IMR-90 (cell line): ENCODE results near the gene TWIST1. TPM values are rescaled to one million over a fixed set of nuclear protein-coding genes. Genes with fewer than 3 reads are reported as not detected.
A peak's percentile ranks its signal among the peaks of the same experiment; 100 is the strongest.

ENCODE experiments used
- ATAC-seq: fragments of 200-7000 bp; cut with Tn5 transposase; 2 replicates; pipeline ENCODE4 v1.9.1; 2020; ENCODE audit warnings: low read depth, mild to moderate bottlenecking, moderate library complexity
- BruUV-seq: library from RNA; stranded (reverse); fragments of 400-500 nt; replicated peaks from 2 replicates; lab custom pipeline; 2021; lab: Mats Ljungman, UMichigan
- CTCF ChIA-PET: fragments of 300-600 bp; formaldehyde crosslinking; extraction: SDS; loops from one replicate; lab custom pipeline; 2021; ENCODE audit warnings: antibody characterized with exemption; lab: Yijun Ruan, JAX
- POLR2A ChIA-PET: fragments of 300-600 bp; sonication (Branson Sonifier 250); formaldehyde crosslinking; loops from one replicate; lab custom pipeline; 2022; ENCODE audit warnings: antibody characterized with exemption; ENCODE audit not compliant: unreplicated experiment; lab: Charles Lee
- DNase-seq: peaks from one replicate; pipeline ENCODE4 v3.0.0; 2013
- H2AFZ ChIP-seq: replicated peaks from 2 replicates; pipeline ENCODE3; 2013; ENCODE audit warnings: low read length, mild to moderate bottlenecking; ENCODE audit not compliant: poor library complexity
- H2AK5ac ChIP-seq: 2 replicates; pipeline ENCODE4 v1.6.1; 2013; ENCODE audit warnings: low read depth, low read length, inconsistent platforms
- H2AK9ac ChIP-seq: replicated peaks from 2 replicates; pipeline ENCODE3; 2013; ENCODE audit warnings: mild to moderate bottlenecking, low read depth, low read length, moderate library complexity; ENCODE audit not compliant: poor library complexity
- H2BK120ac ChIP-seq: 2 replicates; pipeline ENCODE4 v1.6.1; 2013; ENCODE audit warnings: low read depth, low read length, inconsistent platforms
- H2BK15ac ChIP-seq: 3 replicates; pipeline ENCODE4 v1.6.1; 2013; ENCODE audit warnings: low read depth, low read length, inconsistent platforms
- H2BK20ac ChIP-seq: 2 replicates; pipeline ENCODE4 v1.6.1; 2013; ENCODE audit warnings: low read depth, mild to moderate bottlenecking, inconsistent platforms, low read length, moderate library complexity
- H2BK5ac ChIP-seq: 2 replicates; pipeline ENCODE4 v1.6.1; 2013; ENCODE audit warnings: mild to moderate bottlenecking, low read depth, low read length, inconsistent platforms; ENCODE audit not compliant: poor library complexity, severe bottlenecking
- H3K14ac ChIP-seq: replicated peaks from 2 replicates; pipeline ENCODE4 v1.6.1; 2013; ENCODE audit warnings: low read depth, low read length, inconsistent platforms
- H3K18ac ChIP-seq: 2 replicates; pipeline ENCODE4 v1.6.1; 2013; ENCODE audit warnings: low read depth, low read length, control low read depth
- H3K23ac ChIP-seq: 2 replicates; pipeline ENCODE4 v1.6.1; 2013; ENCODE audit warnings: low read depth, low read length, inconsistent platforms
- H3K27ac ChIP-seq: 2 replicates; pipeline ENCODE4 v1.5.1; 2013; ENCODE audit warnings: mild to moderate bottlenecking, control low read depth, low read length; ENCODE audit not compliant: insufficient read depth
- H3K27me3 ChIP-seq: 2 replicates; pipeline ENCODE4 v1.6.1; 2013; ENCODE audit warnings: low read length; ENCODE audit not compliant: control insufficient read depth, insufficient read depth
- H3K36me3 ChIP-seq: 2 replicates; pipeline ENCODE4 v1.6.1; 2013; ENCODE audit warnings: low read length, mixed read lengths; ENCODE audit not compliant: control insufficient read depth, insufficient read depth
- H3K4ac ChIP-seq: 2 replicates; pipeline ENCODE4 v1.6.1; 2013; ENCODE audit warnings: low read depth, low read length, inconsistent platforms
- H3K4me1 ChIP-seq: 2 replicates; pipeline ENCODE4 v1.6.1; 2013; ENCODE audit warnings: low read length, mixed read lengths; ENCODE audit not compliant: control insufficient read depth, insufficient read depth
- H3K4me2 ChIP-seq: 2 replicates; pipeline ENCODE4 v1.6.1; 2013; ENCODE audit warnings: low read depth, mild to moderate bottlenecking, control low read depth, low read length, moderate library complexity
- H3K4me3 ChIP-seq: 2 replicates; pipeline ENCODE4 v1.5.1; 2013; ENCODE audit warnings: low read depth, mild to moderate bottlenecking, control low read depth, low read length, moderate library complexity; ENCODE audit not compliant: insufficient read depth
- H3K56ac ChIP-seq: 2 replicates; pipeline ENCODE4 v1.6.1; 2013; ENCODE audit warnings: low read length, inconsistent platforms; ENCODE audit not compliant: insufficient read depth; ENCODE audit errors: extremely low read depth
- H3K79me1 ChIP-seq, 2 experiments: 2 replicates each; pipeline ENCODE4 v1.6.1; 2013; ENCODE audit warnings: low read length in 2 of 2, inconsistent platforms in 1 of 2, low read depth in 1 of 2
- H3K9ac ChIP-seq: 2 replicates; pipeline ENCODE4 v1.6.1; 2013; ENCODE audit warnings: low read depth, low read length, control low read depth
- H3K9me1 ChIP-seq: 2 replicates; pipeline ENCODE4 v1.6.1; 2013; ENCODE audit warnings: low read length, inconsistent platforms; ENCODE audit not compliant: insufficient read depth
- H3K9me3 ChIP-seq: 2 replicates; pipeline ENCODE4 v1.6.1; 2013; ENCODE audit warnings: low read length; ENCODE audit not compliant: control insufficient read depth, insufficient read depth
- H4K20me1 ChIP-seq: 2 replicates; pipeline ENCODE4 v1.6.1; 2013; ENCODE audit warnings: low read length, inconsistent platforms; ENCODE audit not compliant: insufficient read depth
- H4K5ac ChIP-seq: 2 replicates; pipeline ENCODE4 v1.6.1; 2013; ENCODE audit warnings: mild to moderate bottlenecking, low read depth, low read length, control low read depth
- H4K8ac ChIP-seq, 2 experiments: 2 replicates each; pipeline ENCODE4 v1.6.1; 2013; ENCODE audit warnings: low read depth in 2 of 2, low read length in 2 of 2, control low read depth in 1 of 2, inconsistent platforms in 1 of 2
- H4K91ac ChIP-seq: 2 replicates; pipeline ENCODE4 v1.6.1; 2013; ENCODE audit warnings: low read depth, low read length, inconsistent platforms; ENCODE audit not compliant: insufficient read depth
- MAFK ChIP-seq: IDR thresholded peaks from 2 replicates; pipeline ENCODE4 v1.6.1; 2012; ENCODE audit warnings: low read depth, low read length, improper control_type of control experiment
- MAZ ChIP-seq: IDR thresholded peaks from 2 replicates; pipeline ENCODE4 v1.6.1; 2012; ENCODE audit warnings: low read depth, mild to moderate bottlenecking, low read length, improper control_type of control experiment, moderate library complexity, borderline replicate concordance
- POLR2A ChIP-seq: IDR thresholded peaks from 2 replicates; pipeline ENCODE4 v1.6.1; 2012; ENCODE audit warnings: mild to moderate bottlenecking, low read depth, low read length
- WGBS, 2 experiments: methylation state at CpG; one replicate each; pipeline versions ENCODE4 v1.1.5 to v1.1.7; 2013; ENCODE audit warnings: missing lambda C conversion rate in 2 of 2; ENCODE audit not compliant: insufficient read length in 1 of 2; ENCODE audit errors: extremely low coverage in 2 of 2; 5-methylcytosine and 5-hydroxymethylcytosine counted together
- dilution Hi-C: fragments of 300-500 bp; cut with HindIII; formaldehyde crosslinking; loops from one replicate; pipeline ENCODE4 v1.14.3; 2018; ENCODE audit warnings: low sequenced_read_pairs; ENCODE audit not compliant: unreplicated experiment
- in situ Hi-C: fragments of 300-500 bp; cut with MboI; formaldehyde crosslinking; loops from 3 replicates; pipeline ENCODE4 v1.14.3; 2019; ENCODE audit warnings: low sequenced_read_pairs, inconsistent platforms, mixed read lengths
- intact Hi-C: fragments of 100-400 bp; cut with micrococcal nuclease; formaldehyde crosslinking; loops from 2 replicates; pipeline ENCODE4 v1.10.0; 2022
- polyA plus RNA-seq, 3 experiments: library from polyadenylated mRNA; depleted of rRNA; stranded (reverse); fragments of >200 nt; gene quantifications; 2 replicates each; pipeline ENCODE4 v1.2.3, GENCODE V29; 2012; ENCODE audit warnings: low replicate concordance in 1 of 3
- total RNA-seq: library from RNA; depleted of rRNA; stranded (reverse); fragments of >200 nt; gene quantifications from 2 replicates; pipeline ENCODE4 v1.2.3, GENCODE V29; 2012

The TWIST1 gene
- total and polyA plus RNA-seq, 2 of the 4 experiments (the other 2 are of a cell fraction): 5.4 to 42.3 TPM

GRCh38 chr7:19089378-19089777, 28.1 kb downstream of the TWIST1 start:
- no peak overlapping the region for H3K4me2 ChIP-seq
- in situ Hi-C loops: no loop called here

More at GRCh38 chr7:19089378-19089777, 28.1 kb downstream of the TWIST1 start:
- Histone ChIP-seq H3K36me3 (no peaks in the 10 kb centered on the region), H2BK15ac (no peak overlapping the region), H2AK5ac (no peak overlapping the region), H3K4me3 (no peak overlapping the region), H3K4me1 (no peaks in the 10 kb centered on the region), H3K27me3 (no peaks in the 10 kb centered on the region), H3K14ac (no peak overlapping the region), H2BK20ac (no peak overlapping the region), H4K5ac (no peak overlapping the region), H4K91ac (no peak overlapping the region), H2AK9ac (no peak overlapping the region), H2AFZ (no peak overlapping the region), H3K9me3 (no peaks in the 10 kb centered on the region), H3K9ac (no peak overlapping the region), H3K27ac (no peak overlapping the region), H3K79me1 (no peaks in the 10 kb centered on the region; a peak in 1 of 4 replicates), H3K23ac (no peak overlapping the region), H4K8ac (no peak overlapping the region), H4K20me1 (no peaks in the 10 kb centered on the region), H2BK120ac (no peak overlapping the region), H2BK5ac (no peak overlapping the region), H3K18ac (no peak overlapping the region), H3K56ac (no peak overlapping the region), H3K4ac (no peak overlapping the region), H3K9me1 (no peaks in the 10 kb centered on the region)
- intact Hi-C loops (no loop called here), dilution Hi-C loops (no loop called here)
- no TSS peak for BruUV-seq
- TF ChIP-seq MAZ (no peak), POLR2A (no peak), MAFK (peak; percentile 74)
- CTCF ChIA-PET: interaction anchor here (0.6 kb wide), 1 partner anchor 1164 kb away, joined by 4 read pairs; no protein-coding TSS in a partner anchor
- POLR2A ChIA-PET: no interaction called here
- ATAC-seq: no peak
- DNase-seq: no peak
- WGBS, 2 experiments: no CpG with 5 or more reads among the region's 2 CpGs
